ENCODE data around the gene BPIFB2.

The BPIFB2 gene

GRCh38 chr20:32986331-32986966 is 21.1 kb upstream of the BPIFB2 start:
- no peak for DNase-seq (ENCODE audit: low spot score)

GRCh38 chr20:32987044-32987825 is 20.3 kb upstream of the BPIFB2 start:
- DNase-seq (ENCODE audit: low spot score): no peak

GRCh38 chr20:32988008-32988407 is 19.5 kb upstream of the BPIFB2 start:
- DNase-seq (ENCODE audit: low spot score): no peak

- DNase-seq (ENCODE audit: low spot score): no peak
Observed at GRCh38 chr20:32989507-32990283, 17.8 kb upstream of the BPIFB2 start.

GRCh38 chr20:32990426-32990825 is 17.1 kb upstream of the BPIFB2 start:
- DNase-seq (ENCODE audit: low spot score): no peak

- DNase-seq (ENCODE audit: low spot score): no peak
Observed at GRCh38 chr20:32991383-32991782, 16.1 kb upstream of the BPIFB2 start.

GRCh38 chr20:32991792-32992641 is 15.5 kb upstream of the BPIFB2 start:
- no peak for DNase-seq (ENCODE audit: low spot score)

- DNase-seq (ENCODE audit: low spot score): no peak
Observed at GRCh38 chr20:32993496-32994050, 13.9 kb upstream of the BPIFB2 start.

- DNase-seq (ENCODE audit: low spot score): no peak
Observed at GRCh38 chr20:32995802-32996201, 11.7 kb upstream of the BPIFB2 start.

GRCh38 chr20:32997431-32997830 is 10.1 kb upstream of the BPIFB2 start:
- DNase-seq (ENCODE audit: low spot score): no peak

- DNase-seq (ENCODE audit: low spot score): no peak
Observed at GRCh38 chr20:32999603-33000250, 7.8 kb upstream of the BPIFB2 start.

GRCh38 chr20:33000802-33001466 is 6.6 kb upstream of the BPIFB2 start:
- no peak for DNase-seq (ENCODE audit: low spot score)

GRCh38 chr20:33002087-33002808 is 5.3 kb upstream of the BPIFB2 start:
- no peak for DNase-seq (ENCODE audit: low spot score)

- no peak for DNase-seq (ENCODE audit: low spot score)
Observed at GRCh38 chr20:33004141-33004751, 3.3 kb upstream of the BPIFB2 start, which contains the start of gene SUN5. SUN5 (minus strand) TSS chr20:33004433; CDS start chr20:33004340, 93 bp downstream.

GRCh38 chr20:33005132-33005566 is 2.4 kb upstream of the BPIFB2 start:
- DNase-seq (ENCODE audit: low spot score): no peak

- DNase-seq (ENCODE audit: low spot score): no peak
Observed at GRCh38 chr20:33005908-33006775, 1.4 kb upstream of the BPIFB2 start.

- no peak for DNase-seq (ENCODE audit: low spot score)
Observed at GRCh38 chr20:33006776-33007375, 628 bp upstream of the BPIFB2 start.
